Stimulated activated CD8-positive, alpha-beta memory T cell treated with anti-CD3 and anti-CD28 coated beads, Interleukin-15, amount 100 ng/mL, for 24 hours (primary cell): ENCODE measurements around the gene SLC15A1.

ENCODE experiments used
- DNase-seq: peaks from one replicate; pipeline ENCODE4 v3.0.0-alpha.2; 2020; ENCODE audit warnings: low read depth

The SLC15A1 gene, protein sequence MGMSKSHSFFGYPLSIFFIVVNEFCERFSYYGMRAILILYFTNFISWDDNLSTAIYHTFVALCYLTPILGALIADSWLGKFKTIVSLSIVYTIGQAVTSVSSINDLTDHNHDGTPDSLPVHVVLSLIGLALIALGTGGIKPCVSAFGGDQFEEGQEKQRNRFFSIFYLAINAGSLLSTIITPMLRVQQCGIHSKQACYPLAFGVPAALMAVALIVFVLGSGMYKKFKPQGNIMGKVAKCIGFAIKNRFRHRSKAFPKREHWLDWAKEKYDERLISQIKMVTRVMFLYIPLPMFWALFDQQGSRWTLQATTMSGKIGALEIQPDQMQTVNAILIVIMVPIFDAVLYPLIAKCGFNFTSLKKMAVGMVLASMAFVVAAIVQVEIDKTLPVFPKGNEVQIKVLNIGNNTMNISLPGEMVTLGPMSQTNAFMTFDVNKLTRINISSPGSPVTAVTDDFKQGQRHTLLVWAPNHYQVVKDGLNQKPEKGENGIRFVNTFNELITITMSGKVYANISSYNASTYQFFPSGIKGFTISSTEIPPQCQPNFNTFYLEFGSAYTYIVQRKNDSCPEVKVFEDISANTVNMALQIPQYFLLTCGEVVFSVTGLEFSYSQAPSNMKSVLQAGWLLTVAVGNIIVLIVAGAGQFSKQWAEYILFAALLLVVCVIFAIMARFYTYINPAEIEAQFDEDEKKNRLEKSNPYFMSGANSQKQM

DNA sequence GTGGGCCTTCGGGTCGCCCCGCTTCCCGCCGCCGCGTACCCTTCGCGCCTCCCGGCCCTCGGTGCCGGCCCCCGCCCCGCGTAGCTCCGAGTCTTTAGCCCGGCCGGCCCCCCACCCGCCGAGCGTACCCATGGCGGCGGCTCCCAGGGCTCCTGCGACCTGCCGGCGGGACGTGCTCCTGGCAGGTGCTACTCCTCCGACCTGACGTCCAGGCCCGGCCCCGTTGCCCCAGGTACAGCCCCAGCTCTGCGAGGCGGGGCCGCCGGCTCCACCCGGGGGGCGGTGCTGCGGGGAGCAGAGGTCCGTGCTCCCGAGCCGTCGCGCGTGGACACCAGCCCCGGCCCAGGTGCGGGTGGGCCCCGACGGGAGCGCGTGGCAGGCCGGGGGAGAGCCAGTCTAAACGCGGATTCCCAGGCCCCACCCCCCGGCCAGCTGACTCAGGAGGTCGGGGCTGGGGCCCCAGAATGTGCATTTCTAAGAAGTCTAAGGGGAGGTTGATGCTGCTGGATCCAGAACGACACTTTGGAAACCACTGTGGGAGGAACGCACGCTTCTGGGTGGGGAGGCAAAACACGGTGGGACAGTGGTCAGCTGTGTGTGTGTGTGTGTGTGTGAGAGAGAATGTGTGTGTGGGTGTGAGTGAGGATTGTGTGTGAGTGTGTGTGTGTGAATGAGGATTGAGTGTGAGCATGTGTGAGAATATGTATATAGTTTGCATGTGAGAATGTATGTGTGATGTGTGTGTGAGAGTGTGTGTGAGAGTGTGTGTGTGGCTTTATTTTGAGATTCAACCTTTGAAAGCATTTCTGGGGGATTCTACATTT lies at the start of gene SLC15A1:
Gene SLC15A1 (minus strand): TSS at position 206 of the 824 bp plus-strand sequence. CDS start 74 bp downstream, at position 132.
- no peak for DNase-seq

DNA sequence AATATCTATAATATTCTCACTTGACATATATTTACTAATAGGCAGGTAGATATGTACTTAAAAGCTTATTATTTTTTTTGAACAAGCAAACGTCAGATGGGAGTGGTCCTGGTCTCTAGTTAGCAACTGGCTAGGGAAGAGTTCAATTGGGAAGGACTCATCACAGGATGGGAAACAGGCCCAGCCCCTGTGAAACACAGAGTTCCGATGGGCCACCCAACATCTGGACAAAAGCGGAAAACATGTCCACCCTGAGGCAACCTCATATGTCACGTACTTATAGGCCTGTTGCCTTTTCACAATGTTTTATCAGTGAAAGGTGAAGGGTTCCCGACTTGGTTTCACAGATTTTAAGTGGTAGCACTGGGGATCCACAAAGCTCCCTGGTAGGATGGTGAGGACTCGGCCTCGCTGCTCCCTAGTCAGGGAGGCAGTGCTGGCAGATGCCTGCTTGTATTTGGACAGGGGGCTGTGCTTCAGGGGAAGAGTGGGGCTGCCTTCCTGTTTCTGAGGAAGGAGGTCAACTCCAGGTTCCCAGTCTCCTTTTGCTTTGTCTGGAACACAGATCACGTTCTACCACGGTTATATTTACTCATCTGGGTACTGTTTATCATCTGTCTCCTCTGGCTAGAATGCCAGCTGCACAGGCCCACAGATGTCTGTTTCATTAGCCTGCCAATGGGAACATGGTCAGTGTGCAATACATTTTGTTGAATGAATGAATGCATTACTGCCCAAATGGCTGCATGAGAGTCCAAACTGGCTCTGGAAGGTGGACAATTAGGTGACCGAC lies 49.4 kb upstream of the SLC15A1 start:
- no peak for DNase-seq

DNA sequence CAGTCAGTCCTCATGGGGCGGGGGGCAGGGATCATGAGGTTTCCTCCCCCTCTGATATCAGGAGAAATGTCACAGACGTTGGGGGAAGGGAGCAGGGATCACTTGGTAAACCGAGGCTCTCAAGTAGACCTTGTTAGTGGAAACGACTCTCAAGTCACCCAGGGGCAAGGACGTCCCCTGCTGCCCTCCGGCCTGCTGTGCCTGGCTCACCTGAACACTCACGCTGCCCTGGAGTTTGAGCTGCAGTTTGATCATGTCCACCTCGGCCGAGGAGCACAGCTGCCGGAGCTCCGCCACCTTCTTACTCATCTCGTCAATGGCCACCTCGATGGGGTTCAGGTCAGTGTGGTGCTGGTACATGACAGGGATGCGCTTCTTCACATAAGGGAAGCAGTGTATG lies 47.6 kb upstream of the SLC15A1 start:
- DNase-seq: no peak

GRCh38 chr13:98798849-98799645 lies 46.6 kb upstream of the SLC15A1 start:
- no peak for DNase-seq

DNA sequence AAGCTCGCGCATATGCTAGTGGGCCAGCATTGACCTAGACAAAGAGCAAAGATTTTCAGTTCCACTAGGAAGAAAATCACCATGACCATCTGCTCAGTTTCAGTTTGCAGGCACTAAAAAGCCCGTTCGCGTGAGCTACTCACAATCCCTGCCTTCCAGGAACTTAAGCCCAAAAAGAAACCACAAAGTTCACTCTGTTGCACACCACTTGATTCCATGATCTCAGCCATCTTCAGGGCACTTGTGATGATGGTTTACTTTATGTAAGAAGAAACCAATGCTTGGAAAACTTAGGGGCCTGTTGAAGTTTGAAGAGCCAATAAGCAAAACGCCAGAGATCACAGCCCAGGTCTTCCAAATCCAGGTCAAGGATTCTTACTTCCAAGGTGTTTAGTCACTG lies 45.0 kb upstream of the SLC15A1 start:
- DNase-seq: no peak

DNA sequence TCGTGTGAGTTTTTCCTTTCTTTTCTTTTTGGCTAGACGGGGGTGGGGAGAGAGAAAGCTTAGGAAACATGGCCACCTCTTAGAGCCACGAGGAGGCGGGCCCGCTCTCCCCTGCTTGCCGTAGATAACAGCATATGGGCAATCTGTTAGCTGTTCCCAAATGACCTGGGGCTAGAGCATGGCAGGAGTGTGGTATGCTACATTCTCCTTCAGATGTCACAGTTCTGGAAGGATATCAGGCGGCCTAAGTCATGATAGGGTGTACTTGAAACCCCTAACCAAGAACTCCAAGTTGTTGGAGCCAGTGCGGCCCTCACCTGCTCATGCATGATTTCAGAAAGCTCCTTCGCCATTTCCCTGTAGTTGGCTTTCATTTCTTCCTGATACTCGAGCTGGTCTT lies 44.3 kb upstream of the SLC15A1 start:
- no peak for DNase-seq

DNA sequence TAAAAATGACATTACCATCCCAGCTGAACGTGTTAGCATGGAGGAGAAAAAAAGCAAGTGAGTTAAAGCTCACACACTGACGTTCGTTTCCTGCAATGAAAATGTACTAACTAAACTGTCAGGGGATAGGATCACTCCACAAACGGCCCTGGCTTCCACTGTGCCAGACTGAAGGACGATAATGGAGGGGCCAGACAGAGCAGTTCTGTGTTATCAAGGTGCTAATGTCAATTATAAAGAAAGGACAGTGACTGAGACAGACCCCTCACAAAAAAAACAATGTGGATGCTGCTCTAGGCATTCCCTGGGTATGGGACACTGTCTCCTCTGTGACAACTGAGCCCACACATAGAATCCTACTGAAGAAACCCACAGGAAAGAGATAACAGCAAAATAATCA lies 43.7 kb upstream of the SLC15A1 start:
- no peak for DNase-seq

GRCh38 chr13:98795220-98795619 lies 42.7 kb upstream of the SLC15A1 start:
- DNase-seq: no peak

- DNase-seq: no peak
Measured at GRCh38 chr13:98794498-98794897, 42.0 kb upstream of the SLC15A1 start.

DNA sequence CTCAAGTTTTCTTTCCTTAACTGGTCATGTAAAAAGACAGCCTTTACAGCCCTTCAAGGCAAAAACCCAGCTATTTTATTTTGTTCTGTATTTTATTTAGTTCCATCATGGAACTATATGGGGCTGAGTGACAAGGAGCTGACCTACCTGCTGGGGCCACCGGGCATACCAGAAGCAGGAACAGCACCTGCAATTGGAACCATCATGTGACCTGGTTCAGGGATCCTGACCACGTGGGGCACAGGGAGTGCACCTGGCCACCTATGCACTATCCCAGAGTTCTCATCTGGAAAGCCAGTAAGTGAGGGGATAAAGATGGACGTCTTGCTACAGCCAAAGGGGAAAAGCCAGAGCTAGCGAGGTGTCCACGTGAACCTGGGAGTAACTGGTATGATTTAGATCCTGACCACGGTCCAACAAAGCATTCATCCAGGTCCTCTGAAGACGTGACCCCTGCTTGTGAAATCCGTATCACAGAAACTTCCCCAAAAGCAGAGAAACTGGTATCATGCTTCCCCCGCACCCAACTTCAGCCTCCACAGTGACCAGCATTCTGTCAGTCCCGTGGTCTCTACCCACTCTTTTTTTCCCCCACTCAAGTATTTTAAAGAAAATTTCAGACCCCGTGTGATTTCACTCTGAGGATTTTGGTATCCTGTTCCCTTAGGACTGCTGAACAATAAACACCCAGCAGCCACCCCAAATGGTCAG lies 40.5 kb upstream of the SLC15A1 start:
- no peak for DNase-seq

- no peak for DNase-seq
Measured at GRCh38 chr13:98792321-98792720, 39.8 kb upstream of the SLC15A1 start.

DNA sequence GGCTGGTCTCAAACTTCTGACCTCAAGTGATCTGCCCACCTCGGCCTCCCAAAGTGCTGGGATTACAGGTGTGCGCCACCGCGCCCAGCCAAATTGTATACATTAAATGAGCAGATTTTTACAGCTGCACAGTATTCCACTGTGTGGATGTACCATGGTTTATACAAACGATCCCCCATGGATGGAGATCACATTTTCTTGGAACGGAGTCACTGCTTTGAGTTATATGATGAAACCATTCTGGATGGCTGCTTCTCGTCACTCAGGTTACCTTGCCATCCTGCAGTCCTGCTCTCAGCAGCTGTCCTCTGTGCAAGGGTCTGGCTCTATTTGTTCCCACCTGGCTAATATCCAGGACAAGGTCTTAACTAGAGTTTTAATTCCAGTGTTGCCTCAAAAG lies 39.1 kb upstream of the SLC15A1 start:
- DNase-seq: no peak

DNA sequence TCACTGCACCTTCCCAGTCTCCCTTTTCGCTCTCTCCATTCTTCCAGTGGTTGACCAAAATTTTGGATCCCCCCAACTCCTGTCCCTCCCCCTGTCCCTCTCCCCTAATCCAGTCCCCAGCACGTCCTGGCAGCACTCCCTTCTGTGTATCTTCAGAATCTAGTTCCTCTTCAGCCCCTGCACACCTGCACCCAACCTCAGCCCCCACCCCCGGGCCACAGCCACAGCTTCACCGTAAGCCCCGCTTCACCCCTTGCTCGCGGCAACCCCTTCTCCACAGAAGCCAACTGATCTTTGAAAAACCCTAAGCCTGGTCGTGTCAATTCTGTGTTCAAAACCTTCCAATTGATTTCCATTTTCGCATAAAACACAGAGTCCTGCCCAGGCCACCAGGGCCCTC lies 35.5 kb upstream of the SLC15A1 start:
- no peak for DNase-seq

DNA sequence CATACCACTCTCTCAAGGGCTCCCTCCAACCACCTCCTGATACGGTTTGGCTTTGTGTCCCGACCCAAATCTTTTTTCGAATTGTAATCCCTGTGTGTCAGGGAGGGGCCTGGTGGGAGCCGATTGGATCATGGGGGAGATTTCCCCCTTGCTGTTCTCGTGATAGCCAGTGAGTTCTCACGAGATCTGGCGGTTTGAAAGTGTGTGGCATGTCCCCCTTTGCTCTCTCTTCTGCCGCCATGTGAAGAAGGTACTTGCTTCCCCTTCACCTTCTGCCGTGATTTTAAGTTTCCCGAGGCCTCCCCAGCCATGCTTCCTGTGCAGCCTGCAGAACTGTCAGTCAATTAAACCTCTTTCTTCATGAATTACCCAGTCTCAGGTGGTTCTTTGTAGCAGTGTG lies 34.7 kb upstream of the SLC15A1 start:
- DNase-seq: no peak

DNA sequence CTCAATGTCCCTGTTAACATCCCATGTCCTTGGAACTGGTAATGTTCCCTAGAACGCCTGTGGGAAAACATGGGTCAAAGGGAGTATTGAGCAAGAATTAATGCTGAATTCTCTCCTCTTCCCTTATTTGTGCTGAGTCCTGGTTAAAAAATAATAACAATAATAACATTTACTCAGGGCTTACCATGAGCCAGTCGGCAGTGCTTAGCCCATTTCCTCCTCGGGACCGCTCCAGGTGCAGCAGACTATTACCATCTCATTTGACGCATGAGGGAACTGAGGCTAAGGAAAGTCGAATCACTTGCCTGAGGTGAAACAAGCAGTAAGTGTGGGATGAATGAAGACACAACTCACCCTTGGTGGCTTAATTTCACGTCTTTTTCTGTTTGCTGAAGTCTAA lies 33.6 kb upstream of the SLC15A1 start:
- DNase-seq: no peak

DNA sequence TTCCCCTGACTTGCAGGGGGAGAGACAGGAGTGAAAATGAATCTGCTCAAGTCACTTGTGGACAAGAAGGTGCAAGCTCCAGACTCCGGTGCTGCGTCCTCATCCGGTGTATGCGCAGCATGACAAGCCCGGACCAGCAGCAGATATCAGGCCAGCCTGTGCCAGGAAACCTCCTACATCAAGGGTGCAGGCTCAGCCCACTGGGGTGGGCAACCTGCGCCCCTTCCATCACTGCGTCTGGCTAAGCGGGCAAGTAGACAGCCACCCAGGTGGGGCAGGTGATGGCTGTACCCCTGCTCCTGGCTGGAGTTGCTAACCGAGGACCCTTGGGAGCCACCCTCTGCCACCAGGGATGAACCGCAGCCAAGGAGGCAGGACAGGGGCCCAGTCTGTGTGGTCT lies 32.9 kb upstream of the SLC15A1 start:
- DNase-seq: no peak

DNA sequence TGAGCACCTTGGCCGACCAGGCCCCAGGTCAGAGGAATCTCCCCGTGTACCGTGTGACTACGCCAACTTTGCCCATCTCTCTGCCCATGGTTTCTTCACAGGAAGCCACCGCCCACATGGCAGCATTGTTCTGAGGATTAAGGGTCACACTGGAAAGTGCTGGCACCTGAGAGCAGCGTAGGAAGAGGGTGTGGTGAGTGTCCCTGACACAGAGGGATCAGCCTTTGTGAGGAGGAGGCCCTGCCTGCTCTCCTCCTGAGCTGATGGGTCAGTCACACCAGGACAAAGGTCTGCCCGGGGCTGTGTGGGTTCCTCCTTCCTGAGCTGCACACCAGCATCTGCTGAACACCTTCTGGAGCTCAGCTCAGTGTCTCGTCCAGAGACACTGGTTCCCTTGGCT lies 32.2 kb upstream of the SLC15A1 start:
- no peak for DNase-seq

DNA sequence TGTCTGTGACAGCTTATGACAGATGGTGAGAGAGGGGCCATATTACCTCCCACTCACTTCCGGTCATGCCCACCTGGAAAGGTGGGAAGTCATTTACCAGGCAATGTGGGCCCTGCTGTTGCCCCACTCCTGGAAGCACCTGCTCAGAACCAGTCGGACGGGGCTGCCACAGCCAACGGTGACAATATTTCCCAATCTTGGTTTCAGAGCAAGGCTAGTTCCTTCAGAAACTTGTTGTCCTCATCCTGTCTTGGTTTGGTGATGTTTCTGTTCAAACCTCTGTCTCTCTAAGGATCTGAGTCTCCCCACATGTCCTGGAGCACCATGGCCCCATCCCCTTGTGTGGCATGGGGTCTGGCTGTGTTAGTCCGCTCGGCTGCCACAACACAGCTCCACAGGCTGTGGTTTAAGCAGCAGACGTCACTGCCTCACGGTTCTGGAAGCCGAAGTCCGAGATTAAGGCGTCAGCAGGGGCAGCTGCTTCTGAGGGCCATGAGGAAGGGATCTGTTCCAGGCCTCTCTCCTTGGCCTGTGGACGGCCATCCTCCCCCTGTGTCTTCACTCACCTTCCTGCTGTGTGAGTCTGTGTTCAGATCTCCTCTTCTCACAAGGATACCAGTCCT lies 31.5 kb upstream of the SLC15A1 start:
- no peak for DNase-seq

DNA sequence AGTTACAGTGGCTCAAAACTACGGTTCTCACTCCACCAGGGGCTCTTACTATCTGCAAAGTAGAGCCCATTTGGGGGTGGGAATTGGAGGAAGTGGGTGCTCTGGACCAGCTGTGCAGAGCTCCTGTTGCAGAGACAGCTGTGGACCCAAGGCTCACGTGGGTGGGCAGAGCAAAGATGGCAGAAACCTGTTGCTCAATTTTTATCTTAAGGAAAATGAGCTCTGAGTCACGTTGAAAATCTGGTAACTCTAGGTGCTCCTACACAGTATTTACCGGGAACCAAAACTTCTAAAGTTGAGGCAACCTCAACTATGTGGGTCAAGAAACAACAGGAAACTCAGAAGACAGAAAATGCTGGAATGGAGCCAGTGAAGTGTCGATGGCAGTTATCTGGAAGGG lies 30.2 kb upstream of the SLC15A1 start:
- DNase-seq: no peak

DNA sequence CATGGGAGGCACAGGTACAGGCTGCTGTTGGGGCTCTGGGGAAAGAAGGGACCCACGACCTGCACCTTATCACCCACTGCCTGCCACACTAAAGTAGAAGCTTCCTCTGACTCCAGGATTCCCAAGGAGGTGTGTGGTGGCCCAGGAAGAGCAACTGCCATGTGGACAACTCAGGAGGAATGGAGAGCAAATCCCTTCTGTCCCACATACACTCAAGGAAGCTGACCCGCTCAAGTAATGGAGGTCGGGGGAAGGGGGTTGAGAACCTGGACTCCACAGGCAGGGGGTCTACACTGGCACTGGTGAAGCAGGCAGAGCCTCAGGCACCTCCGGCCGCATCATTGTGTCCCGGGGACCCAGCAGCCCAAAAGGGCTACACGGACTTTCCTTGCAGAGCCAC lies 29.4 kb upstream of the SLC15A1 start:
- DNase-seq: no peak
